Loucy (cell line): ENCODE measurements around the gene ENTR1.

Experiments
- CTCF ChIP-seq: fragments of 200-600 bp; sonication (generic); conservative IDR thresholded peaks from 2 replicates; pipeline ENCODE4 v1.5.1; 2014; ENCODE audit warnings: mild to moderate bottlenecking, antibody characterized with exemption, low read length
- EZH2phosphoT487 ChIP-seq: fragments of 200-600 bp; IDR thresholded peaks from 2 replicates; pipeline ENCODE4 v1.6.1; 2018; ENCODE audit warnings: antibody characterized with exemption, mild to moderate bottlenecking, moderate library complexity, borderline replicate concordance

DNA sequence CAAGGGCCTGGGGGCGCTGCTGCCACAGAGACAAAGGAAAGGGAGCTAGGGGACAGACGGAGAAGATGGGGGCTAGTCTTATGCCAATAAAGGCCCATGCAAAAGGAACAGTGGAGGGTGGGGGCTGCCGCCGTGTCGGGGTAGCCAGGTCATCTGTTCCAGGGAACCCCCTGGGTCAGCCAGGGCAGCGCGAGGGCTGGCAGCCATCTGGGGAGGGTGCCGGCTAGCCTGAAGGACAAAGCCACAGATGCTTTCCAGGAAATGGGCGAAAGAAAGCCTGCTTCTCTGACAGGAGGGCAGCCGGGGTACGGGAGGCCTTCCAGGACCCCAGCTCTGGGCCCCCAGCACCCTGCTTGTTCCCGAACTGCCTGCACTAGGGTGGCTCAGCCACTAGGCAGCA lies 35.3 kb downstream of the ENTR1 start:
- TF ChIP-seq CTCF: no peak
- TF ChIP-seq EZH2phosphoT487: no peak
